Measurements from ENCODE around the gene EGLN2.
"Not testable (repeated sequence)": the region's sequence is repeated elsewhere in the genome, so short reads cannot be mapped to it uniquely, and the experiment has no call there.

The EGLN2 gene

GRCh38 chr19:40850277-40850676 lies 51.3 kb downstream of the EGLN2 start, which contains the start of gene CYP2A6:
Gene CYP2A6 (minus strand): TSS chr19:40850447. CDS start chr19:40850426, 21 bp downstream.
- DNase-seq = not testable (repeated sequence)

GRCh38 chr19:40852467-40853152 lies 53.6 kb downstream of the EGLN2 start:
- DNase-seq = not testable (repeated sequence)
